Smooth muscle cell (in vitro differentiated cells): ENCODE results near the gene GM2A. TPM values are rescaled to one million over a fixed set of nuclear protein-coding genes. Genes with fewer than 3 reads are reported as not detected.

Experiments
- DNase-seq: peaks from one replicate; lab custom pipeline; 2025; ENCODE audit not compliant: unreplicated experiment; lab: John Stamatoyannopoulos, UW
- H2AFZ ChIP-seq: fragments of 200-600 bp; sonication (generic); 2 replicates; pipeline ENCODE4 v1.6.0; 2016; ENCODE audit warnings: antibody characterized with exemption, low read depth, mild to moderate bottlenecking
- H3F3A ChIP-seq: fragments of 200-600 bp; sonication (generic); 2 replicates; pipeline ENCODE4 v1.6.0; 2017; ENCODE audit warnings: antibody characterized with exemption, low read depth
- H3K27ac ChIP-seq: fragments of 200-600 bp; sonication (generic); 2 replicates; pipeline ENCODE4 v1.5.1; 2016; ENCODE audit warnings: low read depth, mild to moderate bottlenecking
- H3K27me3 ChIP-seq: fragments of 200-600 bp; sonication (generic); 2 replicates; pipeline ENCODE4 v1.6.1; 2016; ENCODE audit warnings: low read depth, mild to moderate bottlenecking
- H3K36me3 ChIP-seq: fragments of 200-600 bp; sonication (generic); 2 replicates; pipeline ENCODE4 v1.5.1; 2016; ENCODE audit warnings: low read depth
- H3K4me1 ChIP-seq: fragments of 200-600 bp; sonication (generic); 2 replicates; pipeline ENCODE4 v1.5.1; 2016; ENCODE audit warnings: low read depth
- H3K4me2 ChIP-seq: fragments of 200-600 bp; sonication (generic); 2 replicates; pipeline ENCODE4 v1.6.0; 2016; ENCODE audit warnings: mild to moderate bottlenecking
- H3K4me3 ChIP-seq: fragments of 200-600 bp; sonication (generic); 2 replicates; pipeline ENCODE4 v1.5.1; 2016; ENCODE audit warnings: mild to moderate bottlenecking
- H3K79me2 ChIP-seq: fragments of 200-600 bp; sonication (generic); 2 replicates; pipeline ENCODE4 v1.6.0; 2016; ENCODE audit warnings: low read depth, mild to moderate bottlenecking
- H3K9ac ChIP-seq: fragments of 200-600 bp; sonication (generic); 2 replicates; pipeline ENCODE4 v1.6.0; 2016; ENCODE audit warnings: low read depth
- H3K9me3 ChIP-seq: fragments of 200-600 bp; sonication (generic); replicated peaks from 2 replicates; pipeline ENCODE4 v1.5.1; 2016; ENCODE audit warnings: low read depth
- H4K20me1 ChIP-seq: fragments of 200-600 bp; sonication (generic); 2 replicates; pipeline ENCODE4 v1.6.0; 2016; ENCODE audit warnings: low read depth
- CTCF ChIP-seq: fragments of 200-600 bp; sonication (generic); IDR thresholded peaks from 2 replicates; pipeline ENCODE4 v1.5.1; 2017; ENCODE audit warnings: borderline replicate concordance, mild to moderate bottlenecking, antibody characterized with exemption; ENCODE audit not compliant: insufficient read depth, poor library complexity, severe bottlenecking
- WGBS: methylation state at CpG from one replicate; pipeline ENCODE4 v1.1.7; 2016; ENCODE audit warnings: low lambda C conversion rate; 5-methylcytosine and 5-hydroxymethylcytosine counted together
- polyA plus RNA-seq: library from polyadenylated mRNA; unstranded; fragments of >200 nt; fragmentation: Nextera tagmentation; extraction: Ambion mirVana; gene quantifications from 2 replicates; pipeline ENCODE4 v1.2.1, GENCODE V29; 2016
- total RNA-seq: library from RNA; depleted of rRNA; stranded (reverse); fragments of >200 nt; gene quantifications from 2 replicates; pipeline ENCODE4 v1.2.3, GENCODE V29; 2014

The GM2A gene
- total and polyA plus RNA-seq, 2 experiments from 2014 or later: 16.3 to 36.1 TPM

- Histone ChIP-seq H3K4me1 (no peaks in the 10 kb centered on the region), H3K27ac (no peak overlapping the region), H3K27me3 (no peaks in the 10 kb centered on the region), H3K9me3 (no peaks in the 10 kb centered on the region), H2AFZ (peak overlapping the region; percentile 58), H3K4me3 (no peak overlapping the region), H3K79me2 (no peaks in the 10 kb centered on the region), H3F3A (no peaks in the 10 kb centered on the region), H4K20me1 (no peaks in the 10 kb centered on the region), H3K4me2 (no peak overlapping the region), H3K36me3 (no peaks in the 10 kb centered on the region), H3K9ac (no peak overlapping the region)
- no peak for TF ChIP-seq CTCF
- WGBS: 31% methylated on average over 5 of the region's 5 CpGs
- no peak for DNase-seq
Measured at GRCh38 chr5:151208481-151208914, 44.5 kb upstream of the GM2A start.

- Histone ChIP-seq H3K9ac (no peak overlapping the region), H4K20me1 (no peaks in the 10 kb centered on the region), H3K36me3 (no peaks in the 10 kb centered on the region), H3K79me2 (no peaks in the 10 kb centered on the region), H3K4me1 (no peaks in the 10 kb centered on the region), H3K4me3 (no peak overlapping the region), H3K27ac (no peak overlapping the region), H3F3A (no peaks in the 10 kb centered on the region), H3K4me2 (no peak overlapping the region), H3K9me3 (no peaks in the 10 kb centered on the region), H2AFZ (no peak overlapping the region), H3K27me3 (no peaks in the 10 kb centered on the region)
- 90% methylated on average over 3 of the region's 3 CpGs for WGBS
- DNase-seq: no peak
- TF ChIP-seq CTCF: no peak
Measured at GRCh38 chr5:151212406-151212798, 40.6 kb upstream of the GM2A start.

- 34% methylated on average over 9 of the region's 9 CpGs for WGBS
- H3K4me2 ChIP-seq: peak overlapping the region; percentile 25
- no peak overlapping the region for H3K9ac ChIP-seq
- no peaks in the 10 kb centered on the region for H3F3A ChIP-seq
- TF ChIP-seq CTCF: no peak
- no peak overlapping the region for H3K4me3 ChIP-seq
- no peaks in the 10 kb centered on the region for H4K20me1 ChIP-seq
- no peaks in the 10 kb centered on the region for H3K9me3 ChIP-seq
- H3K27me3 ChIP-seq: no peaks in the 10 kb centered on the region
- H2AFZ ChIP-seq: peak overlapping the region; percentile 74
- H3K4me1 ChIP-seq: no peaks in the 10 kb centered on the region
- no peaks in the 10 kb centered on the region for H3K79me2 ChIP-seq
- no peak overlapping the region for H3K27ac ChIP-seq
- no peak for DNase-seq
- no peaks in the 10 kb centered on the region for H3K36me3 ChIP-seq
Measured at GRCh38 chr5:151213803-151214613, 39.0 kb upstream of the GM2A start.
